GM19043 (cell line): Measurements from ENCODE around the gene CACNB4.
A peak's percentile ranks its signal among the peaks of the same experiment; 100 is the strongest.

Experiments used
- ATAC-seq: cut with Tn5 transposase; IDR thresholded peaks from one replicate; pipeline ENCODE4 v1.9.1; 2021; ENCODE audit warnings: low read depth; ENCODE audit not compliant: unreplicated experiment

CACNB4 gene

GRCh38 chr2:151978709-151979108, 120.1 kb downstream of the CACNB4 start:
- ATAC-seq, result no peak

- no peak for ATAC-seq
Measured at GRCh38 chr2:151977631-151978030, 121.2 kb downstream of the CACNB4 start.

GRCh38 chr2:151976945-151977353, 121.9 kb downstream of the CACNB4 start:
- ATAC-seq, result peak; percentile 67

GRCh38 chr2:151975460-151976414, 123.1 kb downstream of the CACNB4 start:
- ATAC-seq, result no peak

- ATAC-seq, result no peak
Measured at GRCh38 chr2:151974988-151975387, 123.9 kb downstream of the CACNB4 start.

- no peak for ATAC-seq
Measured at GRCh38 chr2:151973901-151974199, 125.0 kb downstream of the CACNB4 start.

- ATAC-seq, result no peak
Measured at GRCh38 chr2:151973013-151973900, 125.6 kb downstream of the CACNB4 start.

GRCh38 chr2:151972241-151973012, 126.4 kb downstream of the CACNB4 start:
- no peak for ATAC-seq

GRCh38 chr2:151971301-151972051, 127.4 kb downstream of the CACNB4 start:
- no peak for ATAC-seq

- ATAC-seq, result no peak
Measured at GRCh38 chr2:151968770-151969470, 129.9 kb downstream of the CACNB4 start.

- ATAC-seq, result no peak
Measured at GRCh38 chr2:151967829-151968722, 130.8 kb downstream of the CACNB4 start.

GRCh38 chr2:151965884-151966283, 133.0 kb downstream of the CACNB4 start:
- ATAC-seq, result no peak

- ATAC-seq, result no peak
Measured at GRCh38 chr2:151961558-151961957, 137.3 kb downstream of the CACNB4 start.

- no peak for ATAC-seq
Measured at GRCh38 chr2:151959238-151959637, 139.6 kb downstream of the CACNB4 start.

- ATAC-seq, result no peak
Measured at GRCh38 chr2:151953467-151953866, 145.4 kb downstream of the CACNB4 start.

GRCh38 chr2:151952691-151953456, 146.0 kb downstream of the CACNB4 start:
- ATAC-seq, result no peak

- peak; percentile 29 for ATAC-seq
Measured at GRCh38 chr2:151947813-151948165, 151.1 kb downstream of the CACNB4 start.
